ENCODE measurements around the gene SPATA3.

SPATA3 gene

DNA sequence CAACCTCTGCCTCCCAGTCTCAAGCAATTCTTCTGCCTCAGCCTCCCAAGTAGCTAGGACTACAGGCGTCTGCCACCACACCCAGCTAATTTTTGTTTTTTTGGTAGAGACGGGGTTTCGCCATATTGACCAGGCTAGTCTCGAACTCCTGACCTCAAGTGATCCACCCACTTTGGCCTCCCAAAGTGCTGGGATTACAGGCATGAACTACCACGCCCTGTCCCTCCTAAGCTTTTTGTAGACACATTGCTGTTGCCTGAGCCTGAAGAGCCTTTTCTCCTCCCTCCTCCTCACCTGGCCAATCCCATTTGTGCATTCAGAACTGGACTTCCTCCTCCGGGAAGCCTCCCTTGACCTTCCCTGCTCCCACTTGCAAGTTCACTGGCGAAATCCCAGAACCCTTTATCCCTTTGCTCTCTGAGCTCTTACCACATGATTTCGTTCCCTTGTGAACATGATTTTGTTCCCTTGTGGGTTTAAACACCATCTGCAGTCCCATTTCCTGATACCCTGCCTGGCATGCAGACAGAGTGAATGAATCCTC is 44.0 kb downstream of the SPATA3 start:
- H4K20me1 ChIP-seq (ENCODE audit: low read depth, low read length), result no peaks in the 10 kb centered on the region
- no peaks in the 10 kb centered on the region for H3K9me2 ChIP-seq (replicated peaks; ENCODE audit: insufficient read depth, low read length)
- no peak overlapping the region for H2AFZ ChIP-seq (ENCODE audit: low read depth, low read length, severe bottlenecking)
- H3K27ac ChIP-seq (ENCODE audit: low read depth, low read length), result no peak overlapping the region
- no peaks in the 10 kb centered on the region for H3K27me3 ChIP-seq (ENCODE audit: low read length)
- TF ChIP-seq, protein P1, sequence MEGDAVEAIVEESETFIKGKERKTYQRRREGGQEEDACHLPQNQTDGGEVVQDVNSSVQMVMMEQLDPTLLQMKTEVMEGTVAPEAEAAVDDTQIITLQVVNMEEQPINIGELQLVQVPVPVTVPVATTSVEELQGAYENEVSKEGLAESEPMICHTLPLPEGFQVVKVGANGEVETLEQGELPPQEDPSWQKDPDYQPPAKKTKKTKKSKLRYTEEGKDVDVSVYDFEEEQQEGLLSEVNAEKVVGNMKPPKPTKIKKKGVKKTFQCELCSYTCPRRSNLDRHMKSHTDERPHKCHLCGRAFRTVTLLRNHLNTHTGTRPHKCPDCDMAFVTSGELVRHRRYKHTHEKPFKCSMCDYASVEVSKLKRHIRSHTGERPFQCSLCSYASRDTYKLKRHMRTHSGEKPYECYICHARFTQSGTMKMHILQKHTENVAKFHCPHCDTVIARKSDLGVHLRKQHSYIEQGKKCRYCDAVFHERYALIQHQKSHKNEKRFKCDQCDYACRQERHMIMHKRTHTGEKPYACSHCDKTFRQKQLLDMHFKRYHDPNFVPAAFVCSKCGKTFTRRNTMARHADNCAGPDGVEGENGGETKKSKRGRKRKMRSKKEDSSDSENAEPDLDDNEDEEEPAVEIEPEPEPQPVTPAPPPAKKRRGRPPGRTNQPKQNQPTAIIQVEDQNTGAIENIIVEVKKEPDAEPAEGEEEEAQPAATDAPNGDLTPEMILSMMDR (IDR thresholded peaks at IDR 0.05; ENCODE audit: insufficient read depth, low read length, poor library complexity, severe bottlenecking), result no peak
- no peak for TF ChIP-seq EZH2phosphoT487 (conservative IDR thresholded peaks at IDR 0.05; ENCODE audit: low read length)
- H3K4me3 ChIP-seq (ENCODE audit: insufficient read depth, low read length, poor library complexity, severe bottlenecking), result no peak overlapping the region
- H3K36me3 ChIP-seq (ENCODE audit: low read length), result no peaks in the 10 kb centered on the region
- no peaks in the 10 kb centered on the region for H3K9me3 ChIP-seq (ENCODE audit: insufficient read depth, low read length)
- no peaks in the 10 kb centered on the region for H3K79me2 ChIP-seq (ENCODE audit: insufficient read depth, low read length)
- H3K9ac ChIP-seq (ENCODE audit: low read length), result no peak overlapping the region
- no peaks in the 10 kb centered on the region for H3F3A ChIP-seq (ENCODE audit: insufficient read depth)
- no peak overlapping the region for H3K4me2 ChIP-seq (ENCODE audit: low read depth, low read length, poor library complexity, severe bottlenecking)

DNA sequence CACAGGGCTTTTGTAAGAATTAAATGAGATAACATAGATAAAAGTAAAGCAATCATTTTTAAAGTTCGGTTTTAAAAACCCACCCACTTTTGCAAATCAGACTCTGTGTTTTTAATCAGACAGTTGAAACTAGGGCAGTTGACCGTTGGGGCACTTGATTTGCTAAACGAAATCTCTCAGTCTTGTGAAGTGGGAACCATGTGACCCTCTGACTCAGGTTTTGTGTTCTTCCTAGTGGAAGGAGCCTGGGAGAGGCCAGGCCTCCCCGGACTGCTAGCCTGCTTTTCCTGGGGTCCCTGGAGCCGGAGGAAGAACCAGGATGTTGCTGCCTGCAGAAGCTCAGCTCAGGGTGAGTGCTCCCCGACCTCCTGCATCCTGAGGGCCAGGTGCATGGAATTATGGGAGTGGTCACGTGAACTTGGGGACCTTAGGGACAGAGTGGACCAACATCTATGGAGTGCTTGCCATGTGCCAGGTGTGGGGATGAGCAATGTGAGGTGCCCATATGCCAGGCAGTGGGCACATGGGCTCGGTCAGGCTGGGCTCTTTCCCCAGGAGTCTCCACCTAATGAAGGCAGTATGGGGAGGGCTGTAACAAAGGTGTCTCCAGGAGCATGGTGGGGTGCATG is 45.3 kb downstream of the SPATA3 start:
- Histone ChIP-seq H3K4me3 (ENCODE audit: insufficient read depth, low read length, poor library complexity, severe bottlenecking) (no peak overlapping the region), H3K9ac (ENCODE audit: low read length) (no peak overlapping the region), H3K27me3 (ENCODE audit: low read length) (no peaks in the 10 kb centered on the region), H3F3A (ENCODE audit: insufficient read depth) (no peaks in the 10 kb centered on the region), H3K9me2 (replicated peaks; ENCODE audit: insufficient read depth, low read length) (no peaks in the 10 kb centered on the region), H4K20me1 (ENCODE audit: low read depth, low read length) (no peaks in the 10 kb centered on the region), H3K4me2 (ENCODE audit: low read depth, low read length, poor library complexity, severe bottlenecking) (no peak overlapping the region), H3K79me2 (ENCODE audit: insufficient read depth, low read length) (no peaks in the 10 kb centered on the region), H3K9me3 (ENCODE audit: insufficient read depth, low read length) (no peaks in the 10 kb centered on the region), H3K36me3 (ENCODE audit: low read length) (no peaks in the 10 kb centered on the region), H3K27ac (ENCODE audit: low read depth, low read length) (no peak overlapping the region), H2AFZ (ENCODE audit: low read depth, low read length, severe bottlenecking) (no peak overlapping the region)
- no peak for TF ChIP-seq EZH2phosphoT487 (conservative IDR thresholded peaks at IDR 0.05; ENCODE audit: low read length)
- TF ChIP-seq, protein P1 (IDR thresholded peaks at IDR 0.05; ENCODE audit: insufficient read depth, low read length, poor library complexity, severe bottlenecking), result no peak

DNA sequence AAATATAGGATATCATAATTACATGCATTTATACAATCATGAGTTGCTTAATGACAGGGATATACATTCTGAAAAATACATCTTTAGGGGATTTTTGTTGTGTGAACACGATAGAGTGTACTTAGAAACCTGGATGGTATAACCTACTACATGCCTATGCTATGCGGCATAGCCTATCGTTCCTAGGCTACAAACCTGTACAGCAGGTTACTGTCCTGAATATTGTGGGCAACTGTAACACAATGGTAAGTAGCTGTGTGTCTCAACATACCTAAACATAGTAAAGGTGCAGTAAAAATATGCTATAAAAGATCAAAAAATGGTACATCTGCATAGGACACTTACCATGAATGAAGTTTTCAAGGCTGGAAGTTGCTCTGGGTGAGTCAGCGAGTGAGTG is 47.9 kb downstream of the SPATA3 start:
- Histone ChIP-seq H3K27me3 (ENCODE audit: low read length) (no peaks in the 10 kb centered on the region), H3K4me3 (ENCODE audit: insufficient read depth, low read length, poor library complexity, severe bottlenecking) (no peak overlapping the region), H3K79me2 (ENCODE audit: insufficient read depth, low read length) (no peaks in the 10 kb centered on the region), H3F3A (ENCODE audit: insufficient read depth) (no peaks in the 10 kb centered on the region), H3K9ac (ENCODE audit: low read length) (no peak overlapping the region), H3K9me3 (ENCODE audit: insufficient read depth, low read length) (no peaks in the 10 kb centered on the region), H3K36me3 (ENCODE audit: low read length) (no peaks in the 10 kb centered on the region), H4K20me1 (ENCODE audit: low read depth, low read length) (no peaks in the 10 kb centered on the region), H3K27ac (ENCODE audit: low read depth, low read length) (no peak overlapping the region), H3K9me2 (replicated peaks; ENCODE audit: insufficient read depth, low read length) (no peaks in the 10 kb centered on the region), H3K4me2 (ENCODE audit: low read depth, low read length, poor library complexity, severe bottlenecking) (no peak overlapping the region), H2AFZ (ENCODE audit: low read depth, low read length, severe bottlenecking) (no peak overlapping the region)
- TF ChIP-seq EZH2phosphoT487 (conservative IDR thresholded peaks at IDR 0.05; ENCODE audit: low read length), result no peak
- TF ChIP-seq, protein P1 (IDR thresholded peaks at IDR 0.05; ENCODE audit: insufficient read depth, low read length, poor library complexity, severe bottlenecking), result no peak

Measured in SU-DHL-6 (cell line).